GM18873 (cell line): ENCODE results near the gene GAS6.
"Not testable (repeated sequence)": the region's sequence is repeated elsewhere in the genome, so short reads cannot be mapped to it uniquely, and the experiment has no call there.

Source experiments
- ATAC-seq: cut with Tn5 transposase; IDR thresholded peaks from one replicate; pipeline ENCODE4 v1.9.1; 2021; ENCODE audit warnings: mild to moderate bottlenecking, moderate library complexity, moderate number of reproducible peaks; ENCODE audit not compliant: unreplicated experiment, low FRiP score

The GAS6 gene

DNA sequence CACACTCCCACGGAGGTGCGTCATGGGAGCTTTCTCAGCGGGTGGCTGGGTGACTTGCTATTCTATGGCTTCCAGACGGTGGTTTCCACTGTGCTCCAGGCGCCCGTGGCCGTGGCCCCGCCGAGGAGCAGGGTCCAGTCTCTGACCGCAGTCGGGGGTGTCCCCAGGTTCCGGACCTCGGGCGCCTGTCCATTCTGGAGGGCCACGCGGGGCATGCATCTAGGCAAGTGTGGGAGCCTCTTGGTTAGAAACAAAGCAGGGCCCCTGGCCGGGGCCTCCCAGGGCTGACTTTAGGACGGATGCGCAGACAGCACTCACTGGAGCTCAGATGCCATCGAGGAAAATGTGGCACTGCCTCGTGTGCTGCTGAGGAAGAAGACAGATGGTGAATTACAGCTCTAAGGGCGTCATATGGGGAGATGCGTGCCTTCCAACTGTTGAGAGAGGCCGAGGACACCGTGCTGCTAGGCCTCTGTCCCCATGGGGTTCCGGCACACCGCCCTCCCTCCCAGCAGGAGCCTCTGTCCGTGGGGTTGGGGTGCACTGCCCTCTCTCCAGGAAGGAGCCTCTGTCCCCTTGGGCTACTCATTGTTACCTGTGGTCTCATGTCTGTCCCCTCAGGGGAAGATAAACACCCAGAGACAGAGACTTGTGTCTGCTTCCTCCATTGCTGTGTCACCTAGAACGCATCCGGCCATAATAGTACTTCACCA is 66.8 kb downstream of the GAS6 start:
- no peak for ATAC-seq

DNA sequence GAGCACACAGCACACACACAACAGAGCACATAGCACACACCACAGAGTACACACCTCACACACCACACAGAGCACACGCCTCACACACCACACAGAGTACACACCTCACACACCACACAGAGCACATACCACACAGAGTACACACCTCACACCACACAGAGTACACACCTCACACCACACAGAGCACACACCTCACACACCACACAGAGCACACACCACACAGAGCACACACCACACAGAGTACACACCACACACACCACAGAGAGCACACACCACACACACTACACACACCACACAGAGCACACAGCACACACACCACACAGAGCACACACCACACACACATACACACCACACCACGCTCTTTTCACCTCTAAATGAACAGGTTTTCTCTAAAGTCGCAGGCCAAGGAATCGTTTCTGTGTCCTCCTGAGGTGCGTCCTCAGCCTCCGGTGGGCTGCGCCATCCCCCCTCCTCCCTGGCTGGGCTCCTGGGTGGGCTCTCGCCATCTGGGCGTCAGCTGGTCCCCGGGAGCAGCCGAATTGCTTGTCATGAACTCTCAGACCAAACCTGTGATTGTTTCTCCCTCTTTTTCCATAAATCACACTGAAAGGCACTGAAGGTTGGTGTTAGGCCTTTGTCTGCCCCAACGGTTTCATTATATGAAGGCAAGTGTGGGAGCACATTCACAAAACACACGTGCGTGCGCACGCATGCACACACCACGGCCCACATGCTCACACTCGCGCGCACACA is 67.5 kb downstream of the GAS6 start:
- ATAC-seq, result no peak

DNA sequence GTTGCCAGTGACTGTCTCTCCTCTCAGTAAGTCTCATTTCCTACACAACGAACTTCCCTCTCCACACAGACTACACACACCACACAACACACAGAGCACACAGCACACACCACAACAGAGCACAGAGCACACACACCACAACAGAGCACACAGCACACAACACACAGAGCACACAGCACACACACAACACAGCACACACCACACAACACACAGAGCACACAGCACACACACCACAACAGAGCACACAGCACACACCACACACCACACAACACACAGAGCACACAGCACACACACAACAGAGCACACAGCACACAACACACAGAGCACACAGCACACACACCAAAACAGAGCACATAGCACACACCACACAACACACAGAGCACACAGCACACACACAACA is 68.5 kb downstream of the GAS6 start:
- ATAC-seq, result not testable (repeated sequence)

DNA sequence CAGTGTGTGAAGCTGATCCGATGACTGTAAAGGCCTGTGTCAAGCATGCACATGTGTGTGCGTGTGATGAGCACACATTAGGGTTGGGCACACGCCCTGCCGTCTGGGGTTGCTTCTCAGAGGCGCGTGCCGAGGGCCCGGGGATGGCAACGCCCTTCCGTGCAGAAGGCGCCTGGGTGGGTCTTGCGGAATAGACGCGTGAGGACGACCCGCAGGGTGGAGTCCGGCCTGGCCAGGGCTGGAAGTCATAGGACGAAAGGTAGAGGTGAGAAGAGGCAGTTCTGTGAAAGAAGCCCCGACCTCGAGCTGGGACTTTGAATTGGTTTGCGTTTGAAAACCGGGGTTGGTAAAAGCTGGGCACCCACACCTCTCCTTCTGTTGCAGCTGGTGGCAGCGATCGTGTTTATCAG is 69.1 kb downstream of the GAS6 start:
- no peak for ATAC-seq

DNA sequence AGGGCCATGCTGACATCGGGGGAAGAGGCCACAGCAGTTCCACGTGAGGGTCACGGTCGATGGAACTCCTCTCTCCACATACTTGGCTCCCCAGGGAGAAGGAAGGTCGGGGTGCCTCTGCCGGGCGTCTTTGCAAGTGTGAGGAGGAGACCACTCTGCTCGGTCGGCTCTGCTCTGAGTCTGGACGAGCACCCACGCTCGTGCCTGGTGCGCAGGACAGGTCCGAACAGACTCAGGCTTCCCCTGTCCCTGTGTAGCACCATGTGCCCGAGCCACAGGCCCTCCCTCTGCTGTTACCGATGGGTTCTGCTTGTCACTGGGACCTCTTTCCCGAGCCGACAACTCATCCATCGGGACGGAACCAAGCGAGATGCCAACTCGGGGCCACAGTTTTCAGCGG is 69.8 kb downstream of the GAS6 start:
- no peak for ATAC-seq

DNA sequence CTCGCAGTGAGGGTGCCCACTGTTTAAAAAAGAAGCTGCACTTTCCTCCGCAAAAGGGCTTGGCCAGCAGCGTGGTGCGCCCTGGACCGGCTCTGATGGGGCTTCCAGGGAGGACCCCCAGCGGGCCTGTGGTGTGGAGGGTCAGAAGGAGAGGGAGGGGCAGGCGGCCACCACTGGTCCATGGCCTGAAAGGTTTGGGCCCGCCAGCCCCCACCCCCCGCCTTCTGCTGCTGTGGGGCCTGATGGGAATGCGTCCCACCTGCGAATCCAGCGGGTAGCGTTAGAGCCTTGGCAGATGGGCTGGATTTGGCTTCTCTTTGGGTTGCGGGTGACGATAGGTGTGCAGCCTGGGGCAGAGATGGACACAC is 70.2 kb downstream of the GAS6 start:
- ATAC-seq, result no peak

DNA sequence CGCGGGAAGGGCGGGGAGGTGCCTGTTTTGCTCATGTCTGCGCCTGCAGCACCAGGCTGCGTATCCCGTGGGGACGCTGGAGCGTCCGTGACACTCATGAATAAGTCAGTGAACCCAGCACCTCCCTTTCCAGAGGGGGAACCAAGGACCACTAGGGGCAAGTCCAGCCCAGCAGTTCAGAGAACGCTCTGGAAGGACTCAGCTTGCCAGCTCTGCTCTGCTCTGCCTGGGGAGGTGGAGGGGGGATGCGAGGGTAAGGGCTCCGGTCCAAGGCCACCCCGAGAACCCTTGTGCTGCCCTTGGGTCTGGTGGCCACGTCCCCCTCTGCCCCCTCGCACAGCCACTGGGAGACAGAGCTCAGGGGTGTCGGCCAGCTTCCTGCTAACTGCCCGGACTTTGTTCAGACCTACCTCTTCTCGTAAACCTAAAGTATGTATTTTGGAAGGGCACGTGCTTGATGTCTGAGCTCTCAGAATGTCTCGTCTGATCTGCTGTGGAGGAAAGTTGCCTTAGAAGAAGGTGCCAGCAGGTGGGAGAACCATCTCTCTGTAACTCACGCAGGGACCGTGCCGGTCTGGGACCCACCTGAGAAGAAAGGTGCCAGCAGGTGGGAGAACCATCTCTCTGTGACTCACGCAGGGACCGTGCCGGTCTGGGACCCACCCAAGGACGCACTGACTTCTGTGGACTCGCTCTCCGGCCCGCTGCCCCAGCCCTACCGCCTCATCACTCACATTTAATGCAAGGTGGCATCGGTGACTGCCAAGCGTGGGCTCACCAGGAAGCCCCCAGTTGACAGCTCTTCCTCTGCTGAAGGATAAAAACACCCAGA is 70.8 kb downstream of the GAS6 start:
- ATAC-seq, result no peak

DNA sequence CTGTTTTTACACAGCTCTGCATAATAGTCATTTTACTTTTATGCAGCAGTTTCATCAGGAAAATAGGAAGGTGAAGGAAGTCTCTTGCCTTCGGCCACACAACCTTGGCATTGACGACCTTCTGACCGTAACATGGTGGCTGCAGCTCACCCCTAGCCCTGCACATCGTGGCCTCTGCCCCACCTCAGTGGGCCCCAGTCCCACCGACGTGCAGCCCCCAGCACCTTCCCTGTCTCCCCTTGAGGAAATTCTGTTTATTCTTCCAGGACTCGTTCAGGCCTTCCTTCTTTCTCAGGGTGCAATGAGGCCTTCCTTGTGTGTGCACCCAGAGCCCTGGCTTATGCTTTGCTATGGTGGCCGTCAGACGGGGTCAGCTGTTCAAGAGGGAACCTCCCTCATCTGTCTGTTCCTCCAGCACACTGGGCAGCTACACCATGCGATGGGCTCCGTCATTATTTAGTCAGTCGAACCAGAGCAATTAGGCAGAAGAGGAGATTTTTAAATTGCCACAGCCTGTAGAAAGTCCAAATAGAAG is 71.6 kb downstream of the GAS6 start:
- no peak for ATAC-seq

DNA sequence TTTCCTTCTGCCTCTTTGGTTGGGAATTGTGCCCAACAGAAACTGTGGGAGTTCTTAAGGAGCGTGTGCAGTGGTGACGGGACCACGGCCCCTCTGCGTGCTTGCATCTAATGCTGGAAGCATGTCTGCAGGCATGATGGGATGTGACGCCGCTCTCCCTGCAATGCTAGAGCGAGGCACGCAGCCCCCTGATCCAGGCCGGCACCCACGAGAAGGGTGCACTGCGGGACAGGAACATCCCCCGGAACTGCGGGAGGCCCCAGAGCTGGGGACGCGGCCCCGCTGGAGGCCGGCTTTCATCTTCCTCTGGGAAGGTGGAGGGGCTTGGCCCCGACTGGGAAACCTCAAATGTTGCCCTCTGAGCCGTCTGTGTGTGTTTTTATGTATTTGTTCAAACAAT is 72.1 kb downstream of the GAS6 start:
- no peak for ATAC-seq

DNA sequence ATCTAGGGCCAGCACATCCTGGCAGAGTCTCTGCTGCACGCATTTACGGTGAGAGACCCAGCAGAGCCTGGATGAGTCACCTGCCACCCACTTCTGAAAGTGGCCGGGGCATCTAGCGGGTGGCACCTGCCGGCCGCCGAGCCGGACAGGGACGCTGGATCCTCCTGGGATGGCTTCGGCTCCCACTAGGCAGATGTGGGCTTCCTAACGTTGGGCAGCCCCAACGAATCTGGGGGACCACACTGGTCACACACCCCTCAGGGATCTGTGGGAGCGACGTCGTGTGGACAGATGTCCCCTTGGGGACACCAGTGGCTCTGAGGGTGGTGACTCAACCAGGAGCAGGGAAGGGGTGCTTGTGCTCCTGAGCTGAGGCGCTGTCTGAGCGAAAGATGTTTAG is 72.7 kb downstream of the GAS6 start:
- ATAC-seq, result no peak

DNA sequence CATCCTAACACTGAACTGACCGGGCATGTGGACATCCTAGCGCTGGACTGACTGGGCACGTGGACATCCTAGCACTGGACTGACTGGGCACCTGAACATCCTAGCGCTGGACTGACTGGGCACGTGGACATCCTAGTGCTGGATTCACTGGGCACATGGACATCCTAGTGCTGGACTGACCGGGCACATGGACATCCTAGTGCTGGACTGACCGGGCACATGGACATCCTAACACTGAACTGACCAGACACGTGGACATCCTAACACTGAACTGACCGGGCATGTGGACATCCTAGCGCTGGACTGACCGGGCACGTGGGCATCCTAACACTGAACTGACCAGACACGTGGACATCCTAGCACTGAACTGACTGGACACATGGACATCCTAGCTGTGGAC is 73.9 kb downstream of the GAS6 start:
- not testable (repeated sequence) for ATAC-seq

DNA sequence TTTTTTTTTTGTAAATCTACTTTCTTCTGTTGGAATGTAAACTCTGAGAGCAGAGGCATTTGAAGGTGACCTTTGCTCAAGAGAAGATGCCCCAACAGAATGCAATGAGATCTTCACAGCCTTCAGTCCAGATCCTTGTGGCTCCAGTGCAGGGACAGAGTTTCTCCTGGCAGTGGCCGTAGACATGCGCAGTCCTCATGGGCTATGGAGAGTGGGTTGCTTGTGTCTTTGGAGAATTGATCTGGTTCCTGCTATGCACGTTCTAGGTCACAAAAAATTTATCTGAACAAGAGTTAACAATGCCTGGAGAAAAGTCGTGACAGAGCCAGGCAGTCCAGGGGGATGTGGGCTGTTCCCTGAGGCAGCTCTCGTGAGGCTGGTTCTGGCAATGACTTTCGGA is 74.7 kb downstream of the GAS6 start:
- no peak for ATAC-seq

DNA sequence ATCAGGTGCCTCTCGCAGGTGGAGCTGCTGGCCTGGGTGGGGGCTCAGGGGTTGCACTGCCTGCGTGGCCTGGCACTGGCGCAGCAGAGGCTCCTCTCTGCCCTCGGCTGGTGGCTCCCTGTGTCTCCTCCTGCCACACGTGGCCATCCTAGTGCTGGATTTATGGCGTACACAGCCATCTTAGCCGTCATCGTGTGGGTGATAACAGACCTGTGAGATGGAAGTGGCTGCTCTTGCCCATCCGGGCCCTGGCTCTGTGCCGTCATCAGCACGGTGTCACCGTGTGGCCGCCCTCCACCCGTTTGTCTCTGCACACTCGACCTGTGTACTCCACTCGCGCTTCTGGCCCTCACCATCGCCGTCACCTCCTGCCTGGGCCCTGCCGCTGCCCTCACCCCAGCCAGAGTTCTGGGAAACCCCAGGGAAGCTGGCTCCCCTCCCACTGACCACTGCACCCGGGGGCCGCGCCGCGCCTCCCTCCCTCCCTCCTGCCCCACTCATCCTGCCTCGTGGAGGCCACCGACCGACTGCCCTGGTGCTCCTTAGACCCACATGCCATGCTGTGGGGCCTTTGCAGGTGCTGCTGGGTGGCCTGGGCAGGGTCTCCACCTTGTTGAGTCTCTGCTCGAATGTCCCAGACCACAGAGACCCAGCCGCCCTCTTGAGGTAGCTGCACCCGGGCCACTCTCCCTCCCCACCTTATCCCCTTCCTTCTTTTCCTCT is 75.3 kb downstream of the GAS6 start:
- ATAC-seq, result no peak

DNA sequence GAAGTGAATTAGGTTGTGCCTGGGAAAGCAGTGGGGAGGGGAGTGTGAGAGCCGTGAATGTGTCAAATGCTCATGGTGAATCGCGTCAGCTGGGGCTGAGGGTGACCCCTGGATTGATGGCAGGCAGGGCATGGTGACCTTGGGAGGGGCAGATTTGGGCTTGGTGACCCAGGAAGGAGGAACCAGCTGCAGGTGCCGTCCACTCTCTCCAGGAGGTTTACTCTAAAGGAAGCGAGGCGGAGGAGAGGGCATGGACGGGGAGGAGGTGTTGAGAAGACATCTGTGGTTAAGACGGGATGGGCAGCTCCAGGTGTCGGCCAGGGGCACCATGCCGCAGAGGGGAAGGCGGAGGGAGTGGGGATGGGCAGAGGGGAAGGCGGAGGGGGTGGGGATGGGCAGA is 76.2 kb downstream of the GAS6 start:
- no peak for ATAC-seq

DNA sequence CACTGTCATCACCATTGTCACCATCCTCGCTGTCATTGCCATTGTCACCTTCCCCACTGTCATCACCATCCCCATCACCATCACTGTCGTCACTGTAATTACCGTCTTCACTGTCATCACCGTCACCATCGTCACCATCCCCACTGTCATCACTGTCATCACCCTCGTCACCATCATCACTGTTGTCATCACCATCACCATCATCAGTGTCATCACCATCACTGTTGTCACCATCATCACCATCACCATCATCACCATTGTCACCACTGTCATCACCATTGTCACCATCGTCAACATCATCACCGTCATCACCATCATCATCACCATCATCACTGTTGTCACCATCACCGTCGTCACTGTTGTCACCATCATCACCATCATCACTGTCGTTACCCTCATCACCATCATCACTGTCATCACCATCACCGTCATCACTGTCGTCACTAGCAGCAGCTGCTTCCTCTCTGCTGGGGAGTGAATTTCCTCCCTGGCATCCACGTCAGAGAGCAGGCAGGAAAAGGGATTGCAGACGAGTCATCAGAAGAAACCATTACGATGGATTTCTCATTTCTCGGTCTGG is 77.5 kb downstream of the GAS6 start:
- ATAC-seq, result no peak

DNA sequence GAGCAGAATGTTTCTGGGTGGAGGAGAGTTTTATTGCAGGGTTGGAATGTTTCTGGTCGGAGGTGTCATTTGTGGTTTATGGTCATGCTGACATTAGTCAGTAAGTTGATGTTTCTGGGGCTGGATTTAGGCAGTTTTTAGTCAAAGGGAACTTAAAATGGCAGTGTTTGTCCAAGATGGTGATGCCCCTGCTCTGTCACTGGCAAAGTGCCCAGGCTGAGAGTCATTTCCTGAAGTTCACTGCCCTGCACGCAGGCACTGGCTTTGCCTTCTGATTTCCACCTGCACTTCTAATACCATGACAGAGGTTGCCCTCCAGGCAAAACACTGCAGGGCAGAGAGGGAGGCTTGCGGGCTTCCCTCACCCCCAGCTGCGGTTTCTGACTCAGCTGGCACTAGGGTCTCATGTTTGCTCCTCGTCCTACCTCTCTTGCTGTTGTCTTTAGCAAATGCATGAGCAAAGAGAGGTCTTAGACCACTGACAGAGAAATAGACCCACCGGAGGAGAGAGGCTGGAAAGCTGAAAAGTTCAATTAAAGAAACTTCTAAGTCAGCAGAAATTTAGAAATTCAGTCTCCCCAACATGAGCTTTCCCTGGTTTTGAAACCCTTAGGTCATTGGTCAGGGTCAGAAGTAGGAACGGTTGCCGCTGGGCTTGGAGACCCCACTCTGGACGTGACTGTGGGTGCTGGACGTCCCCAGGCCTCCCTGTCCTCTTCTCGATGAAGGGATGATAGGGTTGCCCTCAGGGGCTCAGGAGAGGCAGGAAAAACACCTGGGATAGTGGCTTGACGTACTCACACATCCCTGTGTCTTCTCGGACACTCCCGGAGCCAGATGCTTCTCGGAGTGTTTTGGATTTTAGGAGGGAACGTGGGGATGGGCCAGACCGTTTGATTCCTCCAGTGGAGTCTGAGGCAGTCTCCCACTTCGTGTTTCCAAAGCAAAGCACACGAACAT is 78.5 kb downstream of the GAS6 start:
- ATAC-seq, result no peak

DNA sequence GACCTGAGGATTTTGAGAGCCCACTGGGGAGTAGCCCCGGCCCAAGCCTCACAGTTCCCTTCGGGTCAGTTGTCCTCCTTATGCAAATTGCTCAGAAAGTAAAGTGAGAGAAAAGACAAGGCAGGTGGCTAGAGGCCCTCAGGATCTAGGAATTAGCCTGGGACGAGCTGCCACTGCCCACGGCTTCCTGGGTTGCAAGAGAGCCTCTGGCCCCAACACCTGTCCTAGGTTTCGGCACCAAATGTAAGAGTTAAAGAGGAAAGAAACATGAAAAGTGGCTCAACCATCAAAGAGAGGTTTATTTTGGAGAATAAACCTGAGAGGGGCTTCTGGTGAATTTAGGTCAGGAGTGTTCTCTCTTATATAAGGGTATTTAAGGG is 79.2 kb downstream of the GAS6 start:
- no peak for ATAC-seq

DNA sequence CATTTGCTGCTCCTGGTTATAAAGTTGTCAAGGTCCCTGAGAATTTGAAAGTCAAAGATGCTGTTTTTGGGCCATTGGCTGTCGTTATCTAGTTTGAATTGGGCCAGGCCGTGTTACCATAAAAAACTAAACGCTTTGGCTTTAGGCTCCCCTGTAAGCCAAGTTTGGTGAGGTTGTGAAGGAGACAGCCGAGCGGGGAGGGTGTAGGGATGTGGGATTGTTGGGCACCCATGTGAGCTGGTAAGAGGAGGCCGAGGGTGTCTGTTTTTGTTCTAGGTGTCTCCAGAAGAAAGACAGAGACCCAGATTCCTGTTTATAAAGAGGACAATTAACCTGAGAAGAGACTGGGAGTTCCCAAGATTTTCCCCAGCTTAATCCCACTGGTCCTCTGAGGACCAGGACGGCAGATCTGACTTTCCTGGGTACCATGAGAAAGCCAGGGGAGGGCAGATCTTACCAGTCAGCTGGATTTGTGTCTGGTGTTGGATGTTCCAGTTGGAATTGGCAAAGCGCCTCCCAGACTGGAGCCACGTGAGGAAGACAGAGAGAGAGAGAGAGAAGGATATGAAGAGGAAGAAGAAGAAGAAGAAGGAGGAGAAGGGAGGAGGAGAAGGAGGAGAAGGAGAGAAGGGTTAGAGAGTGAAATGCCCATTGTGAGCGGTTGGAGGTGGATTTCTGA is 79.8 kb downstream of the GAS6 start:
- no peak for ATAC-seq
